Measurements from ENCODE around the gene FRS3.

FRS3 gene

DNA sequence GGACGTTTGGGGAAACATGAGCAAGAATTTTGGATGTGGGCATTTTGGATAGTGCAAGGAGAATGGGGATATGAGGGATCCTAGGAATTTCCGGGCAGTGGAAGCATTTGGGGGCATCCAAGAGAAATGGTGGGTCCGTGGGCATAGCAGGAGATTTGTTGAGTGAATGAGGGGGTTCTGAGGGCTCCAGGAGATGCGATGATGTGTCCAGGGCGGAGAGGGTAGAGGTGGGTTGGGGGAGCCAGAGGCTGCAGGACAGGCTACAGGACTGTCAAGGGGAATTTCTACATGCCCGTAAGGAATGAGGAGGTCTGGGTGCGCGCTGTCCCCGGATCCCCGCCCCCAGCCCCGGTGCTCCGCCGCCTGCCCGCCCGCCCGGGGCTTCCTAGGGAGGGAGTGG, 364 bp downstream of the FRS3 start:
- TF ChIP-seq, protein P1, sequence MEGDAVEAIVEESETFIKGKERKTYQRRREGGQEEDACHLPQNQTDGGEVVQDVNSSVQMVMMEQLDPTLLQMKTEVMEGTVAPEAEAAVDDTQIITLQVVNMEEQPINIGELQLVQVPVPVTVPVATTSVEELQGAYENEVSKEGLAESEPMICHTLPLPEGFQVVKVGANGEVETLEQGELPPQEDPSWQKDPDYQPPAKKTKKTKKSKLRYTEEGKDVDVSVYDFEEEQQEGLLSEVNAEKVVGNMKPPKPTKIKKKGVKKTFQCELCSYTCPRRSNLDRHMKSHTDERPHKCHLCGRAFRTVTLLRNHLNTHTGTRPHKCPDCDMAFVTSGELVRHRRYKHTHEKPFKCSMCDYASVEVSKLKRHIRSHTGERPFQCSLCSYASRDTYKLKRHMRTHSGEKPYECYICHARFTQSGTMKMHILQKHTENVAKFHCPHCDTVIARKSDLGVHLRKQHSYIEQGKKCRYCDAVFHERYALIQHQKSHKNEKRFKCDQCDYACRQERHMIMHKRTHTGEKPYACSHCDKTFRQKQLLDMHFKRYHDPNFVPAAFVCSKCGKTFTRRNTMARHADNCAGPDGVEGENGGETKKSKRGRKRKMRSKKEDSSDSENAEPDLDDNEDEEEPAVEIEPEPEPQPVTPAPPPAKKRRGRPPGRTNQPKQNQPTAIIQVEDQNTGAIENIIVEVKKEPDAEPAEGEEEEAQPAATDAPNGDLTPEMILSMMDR (IDR thresholded peaks at IDR 0.05; ENCODE audit: control insufficient read depth, insufficient read depth, low read depth, low read length, missing control alignments): no peak
- peak overlapping the region; percentile 49 for H3K4me3 ChIP-seq (ENCODE audit: control insufficient read depth, low read depth, low read length)
- DNase-seq (ENCODE audit: low read depth): no peak

DNA sequence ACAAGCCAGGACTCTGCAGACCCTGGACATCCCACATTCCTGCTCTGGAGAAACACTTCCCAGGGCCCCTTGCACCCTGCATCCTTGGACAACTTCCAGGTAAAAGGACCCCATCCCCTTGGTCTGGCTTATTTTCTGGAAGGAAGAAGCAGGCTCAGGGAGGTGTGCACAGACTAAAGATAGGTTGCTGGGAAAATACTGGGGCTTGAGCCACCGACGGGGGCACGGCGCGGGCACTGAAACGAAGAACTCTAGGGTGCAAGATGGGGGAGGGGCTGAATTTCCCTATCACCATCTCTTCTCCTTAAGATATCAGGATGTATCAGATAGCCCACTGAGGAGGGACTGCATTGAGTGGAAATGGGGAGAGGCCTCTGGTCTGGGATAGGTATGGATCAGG, 805 bp downstream of the FRS3 start:
- no peak for DNase-seq (ENCODE audit: low read depth)
- TF ChIP-seq, protein P1 (IDR thresholded peaks at IDR 0.05; ENCODE audit: control insufficient read depth, insufficient read depth, low read depth, low read length, missing control alignments): no peak
- peak overlapping the region; percentile 49 for H3K4me3 ChIP-seq (ENCODE audit: control insufficient read depth, low read depth, low read length)

DNA sequence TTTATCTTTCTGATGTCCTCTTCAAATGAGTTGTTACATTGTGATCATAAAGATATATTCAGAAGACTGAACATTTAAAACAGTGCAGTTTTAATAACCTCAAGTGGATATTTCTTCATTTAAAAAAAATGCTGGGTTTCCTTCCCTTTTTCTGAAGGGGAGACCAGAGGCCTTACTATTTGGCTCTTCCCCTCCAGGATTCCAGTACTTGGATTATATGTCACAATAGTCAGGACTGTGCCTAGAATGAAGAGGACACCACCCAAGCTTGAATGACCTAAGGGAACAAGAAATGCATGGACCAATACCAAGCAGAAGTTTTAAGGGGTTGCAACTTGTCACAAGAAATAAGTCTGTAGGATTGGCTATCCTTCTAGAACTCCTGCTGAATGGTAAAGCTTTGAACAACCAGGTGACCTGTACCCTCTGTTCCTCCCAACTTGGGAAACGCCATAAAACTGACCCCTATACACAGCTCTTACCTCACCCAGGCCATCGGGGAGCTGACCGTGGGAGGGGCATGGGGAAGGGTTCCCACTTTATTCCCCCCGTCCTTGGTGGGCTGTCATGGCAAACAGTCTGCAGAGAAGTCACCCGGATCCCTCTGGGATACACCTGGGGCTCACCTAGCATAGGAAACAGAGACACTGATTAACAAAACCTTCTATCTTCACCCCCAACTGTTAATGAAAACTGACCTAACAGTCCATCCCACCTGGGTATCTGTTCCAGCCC, 2.0 kb downstream of the FRS3 start:
- DNase-seq (ENCODE audit: low read depth): no peak
- H3K4me3 ChIP-seq (ENCODE audit: control insufficient read depth, low read depth, low read length): no peak overlapping the region
- TF ChIP-seq, protein P1 (IDR thresholded peaks at IDR 0.05; ENCODE audit: control insufficient read depth, insufficient read depth, low read depth, low read length, missing control alignments): no peak

DNA sequence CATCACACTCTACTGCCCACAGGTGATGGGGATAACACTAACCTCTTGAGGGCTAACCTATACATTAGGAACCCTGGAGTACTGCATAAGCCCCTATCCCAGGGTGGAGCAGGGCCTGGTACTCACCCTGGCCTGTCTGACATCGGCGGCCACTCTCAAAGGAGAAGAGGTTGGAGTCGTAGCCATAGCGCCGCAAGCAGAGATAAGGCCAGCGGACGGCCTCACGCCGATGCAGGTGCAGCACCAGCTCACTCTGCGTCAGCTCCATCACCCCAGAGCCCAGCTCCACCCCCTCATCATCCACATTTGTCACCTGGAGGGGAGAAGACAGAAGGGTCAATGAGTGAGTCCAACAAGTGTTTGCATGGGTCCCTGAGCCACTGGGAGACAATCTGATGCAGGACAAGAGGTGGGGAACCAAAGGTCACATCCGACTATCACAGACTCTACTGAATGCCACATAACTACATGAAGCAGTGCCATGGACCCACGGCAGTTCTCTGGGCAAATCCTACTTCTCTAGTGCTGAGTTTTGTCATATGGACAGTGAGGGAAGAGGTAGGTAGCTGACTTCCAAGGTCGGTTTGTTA, 4.3 kb downstream of the FRS3 start:
- TF ChIP-seq, protein P1 (IDR thresholded peaks at IDR 0.05; ENCODE audit: control insufficient read depth, insufficient read depth, low read depth, low read length, missing control alignments): no peak
- H3K4me3 ChIP-seq (ENCODE audit: control insufficient read depth, low read depth, low read length): no peak overlapping the region

DNA sequence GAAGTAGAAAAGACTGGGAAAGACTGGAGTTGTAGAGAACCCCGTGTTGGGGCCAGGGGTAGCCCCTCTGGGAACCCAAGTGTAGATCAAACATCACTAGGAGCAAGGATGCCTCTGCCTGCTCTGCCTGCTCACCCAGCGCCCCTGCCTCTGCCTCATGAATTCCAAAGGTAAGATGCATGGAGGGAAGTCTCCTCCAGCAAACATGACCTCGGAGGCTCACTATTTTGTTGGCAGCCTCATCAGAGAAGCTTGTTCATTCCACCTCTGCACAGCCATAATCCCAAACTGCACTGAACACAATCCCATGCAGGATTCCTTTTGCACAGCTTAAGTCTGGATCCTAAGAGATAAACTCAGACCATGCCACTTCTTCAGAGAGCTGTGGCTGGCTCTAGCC, 4.9 kb downstream of the FRS3 start:
- no peak overlapping the region for H3K4me3 ChIP-seq (ENCODE audit: control insufficient read depth, low read depth, low read length)
- DNase-seq (ENCODE audit: low read depth): no peak
- TF ChIP-seq, protein P1 (IDR thresholded peaks at IDR 0.05; ENCODE audit: control insufficient read depth, insufficient read depth, low read depth, low read length, missing control alignments): no peak

More for the DNA sequence above, 4.3 kb downstream of the FRS3 start:
- DNase-seq (ENCODE audit: low read depth): no peak

DNA sequence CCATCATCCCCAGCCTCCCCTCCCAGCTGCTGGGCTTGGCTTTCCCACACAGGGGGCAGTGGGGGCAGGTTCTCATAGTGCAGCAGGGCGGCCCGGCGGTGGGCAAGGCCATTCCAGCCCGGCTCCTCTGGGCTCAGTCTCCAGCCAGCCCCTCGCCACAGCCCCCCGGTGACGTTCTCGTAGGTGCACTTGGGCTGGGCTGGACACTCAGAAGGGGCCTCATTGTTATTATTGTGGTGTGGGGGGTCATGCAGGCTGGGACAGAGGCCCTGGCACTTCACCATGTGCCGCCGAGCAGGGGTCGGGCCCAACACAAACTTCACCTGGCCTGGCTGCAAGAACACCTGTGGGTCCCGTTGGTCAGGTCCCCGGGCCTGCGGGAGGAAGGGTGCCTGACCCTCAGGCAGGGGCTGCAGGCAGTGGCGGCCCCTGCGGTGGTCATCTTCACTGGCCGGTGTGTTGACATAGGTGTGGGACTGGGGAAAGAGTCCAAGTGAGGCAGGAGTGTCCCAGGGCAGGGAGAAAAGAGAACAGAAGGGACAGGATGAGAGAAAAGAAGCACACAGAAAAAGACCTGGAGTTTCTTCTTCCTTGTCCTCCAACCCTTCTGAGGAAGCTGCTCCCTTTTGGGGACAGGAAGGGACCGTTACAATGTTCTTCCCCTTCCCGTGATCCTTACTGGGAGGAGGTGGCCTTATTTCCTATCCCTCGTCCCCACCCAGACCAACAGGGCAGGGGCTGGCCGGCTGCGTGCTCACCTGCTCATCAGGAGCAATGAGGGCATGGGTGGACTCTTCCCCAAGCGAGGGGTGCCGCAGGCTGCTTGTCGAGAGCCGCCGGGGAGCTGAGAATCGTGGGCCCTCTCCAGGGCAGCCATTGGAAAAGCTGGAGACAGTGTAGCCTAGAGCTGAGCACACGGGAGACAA, 8.4 kb downstream of the FRS3 start:
- DNase-seq (ENCODE audit: low read depth): no peak
- no peak overlapping the region for H3K4me3 ChIP-seq (ENCODE audit: control insufficient read depth, low read depth, low read length)
- TF ChIP-seq, protein P1 (IDR thresholded peaks at IDR 0.05; ENCODE audit: control insufficient read depth, insufficient read depth, low read depth, low read length, missing control alignments): no peak

All from AG09309 (cell line).